WTC11 (cell line): Measurements from ENCODE around the gene C18orf32. TPM values are rescaled to one million over a fixed set of nuclear protein-coding genes. Genes with fewer than 3 reads are reported as not detected.

ENCODE experiments used
- ATAC-seq: fragments of 200-7000 bp; cut with Tn5 transposase; 2 replicates; pipeline ENCODE4 v1.10.0; 2021; ENCODE audit warnings: mild to moderate bottlenecking, moderate library complexity
- CTCF ChIA-PET: fragments of 300-600 bp; sonication (Branson Sonifier 250); formaldehyde crosslinking; loops from one replicate; lab custom pipeline; 2021; ENCODE audit warnings: antibody characterized with exemption; lab: Charles Lee
- POLR2A ChIA-PET: fragments of 350-600 bp; sonication (Branson Sonifier 250); formaldehyde crosslinking; loops from one replicate; lab custom pipeline; 2021; ENCODE audit warnings: antibody characterized with exemption; lab: Charles Lee
- DNase-seq: peaks from one replicate; pipeline ENCODE4 v3.0.0; 2021; ENCODE audit warnings: low spot score
- H3K27ac Mint-ChIP-seq: 2 replicates; pipeline ENCODE4 v1.8.0; 2021; ENCODE audit warnings: mixed read lengths
- H3K27me3 Mint-ChIP-seq: 2 replicates; pipeline ENCODE4 v1.8.0; 2021; ENCODE audit warnings: low read depth, mild to moderate bottlenecking, moderate library complexity, mixed read lengths
- H3K36me3 Mint-ChIP-seq: 2 replicates; pipeline ENCODE4 v1.8.0; 2021; ENCODE audit warnings: mixed read lengths
- H3K4me1 Mint-ChIP-seq: 2 replicates; pipeline ENCODE4 v1.8.0; 2022; ENCODE audit warnings: mixed read lengths
- H3K4me3 Mint-ChIP-seq: 2 replicates; pipeline ENCODE4 v1.8.0; 2021; ENCODE audit warnings: mild to moderate bottlenecking, moderate library complexity, mixed read lengths
- H3K9me3 Mint-ChIP-seq: 2 replicates; pipeline ENCODE4 v1.8.0; 2021; ENCODE audit warnings: mixed read lengths
- PREB ChIP-seq: sonication (generic); formaldehyde crosslinking; IDR thresholded peaks from 2 replicates; pipeline ENCODE4 v1.8.1; 2022; ENCODE audit warnings: mild to moderate bottlenecking, missing genetic modification reagents, moderate library complexity, borderline replicate concordance
- SOX15 ChIP-seq: fragments of 250-450 bp; sonication (Bioruptor Pico); IDR thresholded peaks from 2 replicates; pipeline ENCODE4 v1.9.0; 2021; ENCODE audit warnings: mild to moderate bottlenecking
- ZNF121 ChIP-seq: sonication (generic); formaldehyde crosslinking; IDR thresholded peaks from 2 replicates; pipeline ENCODE4 v1.8.0; 2023; ENCODE audit warnings: missing genetic modification reagents
- ZNF219 ChIP-seq: sonication (generic); formaldehyde crosslinking; IDR thresholded peaks from 2 replicates; pipeline ENCODE4 v1.8.0; 2023; ENCODE audit warnings: missing genetic modification reagents, mild to moderate bottlenecking, borderline replicate concordance
- ZNF425 ChIP-seq: fragments of 250-450 bp; sonication (Bioruptor Pico); conservative IDR thresholded peaks from 2 replicates; pipeline ENCODE4 v1.9.0; 2021; ENCODE audit warnings: mild to moderate bottlenecking
- ZNF671 ChIP-seq: fragments of 250-450 bp; sonication (Bioruptor Pico); IDR thresholded peaks from 2 replicates; pipeline ENCODE4 v1.8.0; 2021; ENCODE audit warnings: mild to moderate bottlenecking
- total RNA-seq: library from RNA; stranded (reverse); gene quantifications from 3 replicates; pipeline ENCODE4 v1.2.3, GENCODE V29; 2021
- TF ChIP-seq, protein P1 (sequence below): fragments of 200-600 bp; IDR thresholded peaks from 2 replicates; pipeline ENCODE4 v1.8.0; 2022; ENCODE audit warnings: antibody characterized with exemption
- TF ChIP-seq, protein P2 (sequence below): sonication (generic); formaldehyde crosslinking; IDR thresholded peaks from 2 replicates; pipeline ENCODE4 v1.8.1; 2023; ENCODE audit warnings: mild to moderate bottlenecking, missing genetic modification reagents, moderate library complexity
- TF ChIP-seq, protein P3 (sequence below): sonication (generic); formaldehyde crosslinking; IDR thresholded peaks from 2 replicates; pipeline ENCODE4 v1.8.0; 2022; ENCODE audit warnings: mild to moderate bottlenecking, missing genetic modification reagents
- TF ChIP-seq, protein P4 (sequence below): sonication (generic); formaldehyde crosslinking; IDR thresholded peaks from 2 replicates; pipeline ENCODE4 v1.8.0; 2023; ENCODE audit warnings: mild to moderate bottlenecking, missing genetic modification reagents
- TF ChIP-seq, protein P5 (sequence below): fragments of 250-450 bp; sonication (Bioruptor Pico); IDR thresholded peaks from 2 replicates; pipeline ENCODE4 v2.1.2; 2022; ENCODE audit warnings: mild to moderate bottlenecking, moderate library complexity
- TF ChIP-seq, protein P6 (sequence below): sonication (generic); formaldehyde crosslinking; IDR thresholded peaks from 2 replicates; pipeline ENCODE4 v1.8.0; 2023; ENCODE audit warnings: missing genetic modification reagents, mild to moderate bottlenecking, borderline replicate concordance

The C18orf32 gene
- total RNA-seq, 1 experiment from 2014 or later = 32.1 TPM

- peaks cover 2% of the 10 kb centered on the region for H3K4me1 Mint-ChIP-seq
- H3K27me3 Mint-ChIP-seq = no peaks in the 10 kb centered on the region; the same call in 1 of the 2 replicates
- peak; percentile 99 for ATAC-seq
- H3K9me3 Mint-ChIP-seq = peaks cover 41% of the 10 kb centered on the region
- H3K4me3 Mint-ChIP-seq = no peak overlapping the region
- no peak overlapping the region for H3K27ac Mint-ChIP-seq
- peak; percentile 51 for DNase-seq
- ChIA-PET POLR2A (no interaction called here), CTCF (interaction anchor here (1.2 to 1.6 kb wide), 2 partner anchors 17 to 33 kb away, joined by 3 read pairs; no protein-coding TSS in a partner anchor)
- peaks cover 47% of the 10 kb centered on the region for H3K36me3 Mint-ChIP-seq
- TF ChIP-seq, protein P1, sequence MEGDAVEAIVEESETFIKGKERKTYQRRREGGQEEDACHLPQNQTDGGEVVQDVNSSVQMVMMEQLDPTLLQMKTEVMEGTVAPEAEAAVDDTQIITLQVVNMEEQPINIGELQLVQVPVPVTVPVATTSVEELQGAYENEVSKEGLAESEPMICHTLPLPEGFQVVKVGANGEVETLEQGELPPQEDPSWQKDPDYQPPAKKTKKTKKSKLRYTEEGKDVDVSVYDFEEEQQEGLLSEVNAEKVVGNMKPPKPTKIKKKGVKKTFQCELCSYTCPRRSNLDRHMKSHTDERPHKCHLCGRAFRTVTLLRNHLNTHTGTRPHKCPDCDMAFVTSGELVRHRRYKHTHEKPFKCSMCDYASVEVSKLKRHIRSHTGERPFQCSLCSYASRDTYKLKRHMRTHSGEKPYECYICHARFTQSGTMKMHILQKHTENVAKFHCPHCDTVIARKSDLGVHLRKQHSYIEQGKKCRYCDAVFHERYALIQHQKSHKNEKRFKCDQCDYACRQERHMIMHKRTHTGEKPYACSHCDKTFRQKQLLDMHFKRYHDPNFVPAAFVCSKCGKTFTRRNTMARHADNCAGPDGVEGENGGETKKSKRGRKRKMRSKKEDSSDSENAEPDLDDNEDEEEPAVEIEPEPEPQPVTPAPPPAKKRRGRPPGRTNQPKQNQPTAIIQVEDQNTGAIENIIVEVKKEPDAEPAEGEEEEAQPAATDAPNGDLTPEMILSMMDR = peak; percentile 66
- TF ChIP-seq SOX15 (CRISPR knock-in tag) = no peak
These were observed 39.0 kb downstream of the C18orf32 start for GRCh38 chr18:49447810-49448745.

- H3K27ac Mint-ChIP-seq = no peak overlapping the region
- H3K9me3 Mint-ChIP-seq = peaks cover 31% of the 10 kb centered on the region
- no peak for DNase-seq
- H3K4me3 Mint-ChIP-seq = no peak overlapping the region
- ChIA-PET POLR2A (no interaction called here), CTCF (interaction anchor here (0.7 to 1.6 kb wide), 3 partner anchors 19 to 168 kb away, joined by 3 to 9 read pairs (median 3); no protein-coding TSS in a partner anchor)
- no peaks in the 10 kb centered on the region; the same call in 1 of the 2 replicates for H3K27me3 Mint-ChIP-seq
- peaks cover 36% of the 10 kb centered on the region for H3K36me3 Mint-ChIP-seq
- no peak for ATAC-seq
- peaks cover 2% of the 10 kb centered on the region for H3K4me1 Mint-ChIP-seq
- no peak for TF ChIP-seq ZNF121
- TF ChIP-seq, protein P2, sequence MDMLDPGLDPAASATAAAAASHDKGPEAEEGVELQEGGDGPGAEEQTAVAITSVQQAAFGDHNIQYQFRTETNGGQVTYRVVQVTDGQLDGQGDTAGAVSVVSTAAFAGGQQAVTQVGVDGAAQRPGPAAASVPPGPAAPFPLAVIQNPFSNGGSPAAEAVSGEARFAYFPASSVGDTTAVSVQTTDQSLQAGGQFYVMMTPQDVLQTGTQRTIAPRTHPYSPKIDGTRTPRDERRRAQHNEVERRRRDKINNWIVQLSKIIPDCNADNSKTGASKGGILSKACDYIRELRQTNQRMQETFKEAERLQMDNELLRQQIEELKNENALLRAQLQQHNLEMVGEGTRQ (CRISPR knock-in tag) = no peak
- no peak for TF ChIP-seq ZNF671
- TF ChIP-seq ZNF219 = no peak
- TF ChIP-seq, protein P3, sequence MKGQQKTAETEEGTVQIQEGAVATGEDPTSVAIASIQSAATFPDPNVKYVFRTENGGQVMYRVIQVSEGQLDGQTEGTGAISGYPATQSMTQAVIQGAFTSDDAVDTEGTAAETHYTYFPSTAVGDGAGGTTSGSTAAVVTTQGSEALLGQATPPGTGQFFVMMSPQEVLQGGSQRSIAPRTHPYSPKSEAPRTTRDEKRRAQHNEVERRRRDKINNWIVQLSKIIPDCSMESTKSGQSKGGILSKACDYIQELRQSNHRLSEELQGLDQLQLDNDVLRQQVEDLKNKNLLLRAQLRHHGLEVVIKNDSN (CRISPR knock-in tag) = no peak
- TF ChIP-seq, protein P4, sequence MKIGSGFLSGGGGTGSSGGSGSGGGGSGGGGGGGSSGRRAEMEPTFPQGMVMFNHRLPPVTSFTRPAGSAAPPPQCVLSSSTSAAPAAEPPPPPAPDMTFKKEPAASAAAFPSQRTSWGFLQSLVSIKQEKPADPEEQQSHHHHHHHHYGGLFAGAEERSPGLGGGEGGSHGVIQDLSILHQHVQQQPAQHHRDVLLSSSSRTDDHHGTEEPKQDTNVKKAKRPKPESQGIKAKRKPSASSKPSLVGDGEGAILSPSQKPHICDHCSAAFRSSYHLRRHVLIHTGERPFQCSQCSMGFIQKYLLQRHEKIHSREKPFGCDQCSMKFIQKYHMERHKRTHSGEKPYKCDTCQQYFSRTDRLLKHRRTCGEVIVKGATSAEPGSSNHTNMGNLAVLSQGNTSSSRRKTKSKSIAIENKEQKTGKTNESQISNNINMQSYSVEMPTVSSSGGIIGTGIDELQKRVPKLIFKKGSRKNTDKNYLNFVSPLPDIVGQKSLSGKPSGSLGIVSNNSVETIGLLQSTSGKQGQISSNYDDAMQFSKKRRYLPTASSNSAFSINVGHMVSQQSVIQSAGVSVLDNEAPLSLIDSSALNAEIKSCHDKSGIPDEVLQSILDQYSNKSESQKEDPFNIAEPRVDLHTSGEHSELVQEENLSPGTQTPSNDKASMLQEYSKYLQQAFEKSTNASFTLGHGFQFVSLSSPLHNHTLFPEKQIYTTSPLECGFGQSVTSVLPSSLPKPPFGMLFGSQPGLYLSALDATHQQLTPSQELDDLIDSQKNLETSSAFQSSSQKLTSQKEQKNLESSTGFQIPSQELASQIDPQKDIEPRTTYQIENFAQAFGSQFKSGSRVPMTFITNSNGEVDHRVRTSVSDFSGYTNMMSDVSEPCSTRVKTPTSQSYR (CRISPR knock-in tag) = no peak
- TF ChIP-seq, protein P5, sequence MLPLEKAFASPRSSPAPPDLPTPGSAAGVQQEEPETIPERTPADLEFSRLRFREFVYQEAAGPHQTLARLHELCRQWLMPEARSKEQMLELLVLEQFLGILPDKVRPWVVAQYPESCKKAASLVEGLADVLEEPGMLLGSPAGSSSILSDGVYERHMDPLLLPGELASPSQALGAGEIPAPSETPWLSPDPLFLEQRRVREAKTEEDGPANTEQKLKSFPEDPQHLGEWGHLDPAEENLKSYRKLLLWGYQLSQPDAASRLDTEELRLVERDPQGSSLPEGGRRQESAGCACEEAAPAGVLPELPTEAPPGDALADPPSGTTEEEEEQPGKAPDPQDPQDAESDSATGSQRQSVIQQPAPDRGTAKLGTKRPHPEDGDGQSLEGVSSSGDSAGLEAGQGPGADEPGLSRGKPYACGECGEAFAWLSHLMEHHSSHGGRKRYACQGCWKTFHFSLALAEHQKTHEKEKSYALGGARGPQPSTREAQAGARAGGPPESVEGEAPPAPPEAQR (CRISPR knock-in tag) = no peak
- TF ChIP-seq, protein P6, sequence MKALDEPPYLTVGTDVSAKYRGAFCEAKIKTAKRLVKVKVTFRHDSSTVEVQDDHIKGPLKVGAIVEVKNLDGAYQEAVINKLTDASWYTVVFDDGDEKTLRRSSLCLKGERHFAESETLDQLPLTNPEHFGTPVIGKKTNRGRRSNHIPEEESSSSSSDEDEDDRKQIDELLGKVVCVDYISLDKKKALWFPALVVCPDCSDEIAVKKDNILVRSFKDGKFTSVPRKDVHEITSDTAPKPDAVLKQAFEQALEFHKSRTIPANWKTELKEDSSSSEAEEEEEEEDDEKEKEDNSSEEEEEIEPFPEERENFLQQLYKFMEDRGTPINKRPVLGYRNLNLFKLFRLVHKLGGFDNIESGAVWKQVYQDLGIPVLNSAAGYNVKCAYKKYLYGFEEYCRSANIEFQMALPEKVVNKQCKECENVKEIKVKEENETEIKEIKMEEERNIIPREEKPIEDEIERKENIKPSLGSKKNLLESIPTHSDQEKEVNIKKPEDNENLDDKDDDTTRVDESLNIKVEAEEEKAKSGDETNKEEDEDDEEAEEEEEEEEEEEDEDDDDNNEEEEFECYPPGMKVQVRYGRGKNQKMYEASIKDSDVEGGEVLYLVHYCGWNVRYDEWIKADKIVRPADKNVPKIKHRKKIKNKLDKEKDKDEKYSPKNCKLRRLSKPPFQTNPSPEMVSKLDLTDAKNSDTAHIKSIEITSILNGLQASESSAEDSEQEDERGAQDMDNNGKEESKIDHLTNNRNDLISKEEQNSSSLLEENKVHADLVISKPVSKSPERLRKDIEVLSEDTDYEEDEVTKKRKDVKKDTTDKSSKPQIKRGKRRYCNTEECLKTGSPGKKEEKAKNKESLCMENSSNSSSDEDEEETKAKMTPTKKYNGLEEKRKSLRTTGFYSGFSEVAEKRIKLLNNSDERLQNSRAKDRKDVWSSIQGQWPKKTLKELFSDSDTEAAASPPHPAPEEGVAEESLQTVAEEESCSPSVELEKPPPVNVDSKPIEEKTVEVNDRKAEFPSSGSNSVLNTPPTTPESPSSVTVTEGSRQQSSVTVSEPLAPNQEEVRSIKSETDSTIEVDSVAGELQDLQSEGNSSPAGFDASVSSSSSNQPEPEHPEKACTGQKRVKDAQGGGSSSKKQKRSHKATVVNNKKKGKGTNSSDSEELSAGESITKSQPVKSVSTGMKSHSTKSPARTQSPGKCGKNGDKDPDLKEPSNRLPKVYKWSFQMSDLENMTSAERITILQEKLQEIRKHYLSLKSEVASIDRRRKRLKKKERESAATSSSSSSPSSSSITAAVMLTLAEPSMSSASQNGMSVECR (CRISPR knock-in tag) = no peak
- TF ChIP-seq ZNF425 = no peak
- TF ChIP-seq PREB (CRISPR knock-in tag) = no peak
These were observed 40.6 kb downstream of the C18orf32 start for GRCh38 chr18:49446481-49446880.
